Cortex of kidney (tissue), 1 donor: ENCODE measurements around the gene ZBTB48.

Experiments
- DNase-seq: peaks from one replicate; lab custom pipeline; 2025; lab: John Stamatoyannopoulos, UW

ZBTB48 gene

DNA sequence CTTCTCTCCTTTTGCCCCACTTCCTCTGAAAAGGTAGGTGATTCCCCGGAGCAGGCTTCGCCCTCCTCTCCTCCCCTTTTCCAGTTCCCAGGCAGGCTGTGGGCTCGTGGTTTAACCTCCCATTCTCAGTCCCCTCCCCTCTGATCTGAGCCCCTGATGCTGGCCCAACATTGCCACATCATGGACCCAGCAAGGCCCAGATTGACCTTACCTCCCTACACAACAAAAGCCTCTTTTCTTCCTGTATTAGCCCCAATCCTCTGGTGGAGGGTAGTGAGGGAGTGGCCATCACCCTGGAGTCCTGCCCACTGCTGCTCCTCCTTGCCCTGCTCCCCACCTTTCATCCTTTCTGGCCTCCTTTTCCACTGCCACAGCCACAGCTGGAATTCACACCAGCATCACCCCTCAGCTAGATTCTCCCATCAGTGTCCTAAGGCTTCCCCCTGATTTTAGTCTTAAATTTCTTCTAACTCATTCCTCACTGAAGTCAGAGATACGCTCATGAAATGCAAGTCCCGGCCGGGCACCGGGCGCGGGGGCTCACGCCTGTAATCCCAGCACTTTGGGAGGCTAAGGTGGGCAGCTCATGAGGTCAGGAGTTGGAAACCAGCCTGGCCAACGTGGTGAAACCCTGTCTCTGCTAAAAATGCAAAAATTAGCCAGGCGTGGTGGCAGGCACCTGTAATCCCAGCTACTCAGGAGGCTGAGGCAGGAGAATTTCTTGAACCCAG, 7.0 kb upstream of the ZBTB48 start:
- no peak for DNase-seq

DNA sequence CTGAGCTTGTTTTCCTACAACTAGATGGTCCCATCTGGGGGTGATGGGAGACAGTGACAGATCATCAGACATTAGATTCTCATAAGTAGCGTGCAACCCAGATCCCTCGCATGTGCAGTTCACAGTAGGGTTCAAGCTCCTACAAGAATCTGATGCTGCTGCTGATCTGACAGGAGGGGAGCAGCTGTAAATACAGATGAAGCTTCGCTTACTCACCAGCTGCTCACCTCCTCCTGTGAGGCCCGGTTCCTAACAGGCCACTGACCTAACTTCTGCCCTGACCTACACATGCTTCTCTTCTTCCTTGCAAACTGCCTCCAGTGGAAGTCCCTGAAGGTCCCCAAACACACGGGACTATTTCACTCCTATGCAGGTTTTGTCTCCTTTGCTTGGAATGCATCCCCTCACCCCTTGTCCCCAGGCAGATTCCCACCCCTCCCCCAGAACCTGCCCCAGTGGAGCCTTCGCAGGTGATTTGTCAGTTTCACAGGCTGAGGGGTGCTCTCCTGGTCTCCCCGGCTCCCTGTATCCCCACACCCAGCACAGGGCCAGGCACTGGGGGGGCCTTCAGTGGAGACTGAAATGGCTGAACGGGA, 5.7 kb upstream of the ZBTB48 start:
- no peak for DNase-seq

DNA sequence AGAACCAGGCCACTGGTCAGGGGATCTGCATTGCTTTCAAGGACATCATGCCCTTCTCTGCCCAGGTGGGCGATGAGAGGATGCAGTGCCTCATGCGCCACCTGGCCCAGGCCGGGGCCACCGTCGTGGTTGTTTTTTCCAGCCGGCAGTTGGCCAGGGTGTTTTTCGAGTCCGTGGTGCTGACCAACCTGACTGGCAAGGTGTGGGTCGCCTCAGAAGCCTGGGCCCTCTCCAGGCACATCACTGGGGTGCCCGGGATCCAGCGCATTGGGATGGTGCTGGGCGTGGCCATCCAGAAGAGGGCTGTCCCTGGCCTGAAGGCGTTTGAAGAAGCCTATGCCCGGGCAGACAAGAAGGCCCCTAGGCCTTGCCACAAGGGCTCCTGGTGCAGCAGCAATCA, 5.0 kb upstream of the ZBTB48 start:
- no peak for DNase-seq

DNA sequence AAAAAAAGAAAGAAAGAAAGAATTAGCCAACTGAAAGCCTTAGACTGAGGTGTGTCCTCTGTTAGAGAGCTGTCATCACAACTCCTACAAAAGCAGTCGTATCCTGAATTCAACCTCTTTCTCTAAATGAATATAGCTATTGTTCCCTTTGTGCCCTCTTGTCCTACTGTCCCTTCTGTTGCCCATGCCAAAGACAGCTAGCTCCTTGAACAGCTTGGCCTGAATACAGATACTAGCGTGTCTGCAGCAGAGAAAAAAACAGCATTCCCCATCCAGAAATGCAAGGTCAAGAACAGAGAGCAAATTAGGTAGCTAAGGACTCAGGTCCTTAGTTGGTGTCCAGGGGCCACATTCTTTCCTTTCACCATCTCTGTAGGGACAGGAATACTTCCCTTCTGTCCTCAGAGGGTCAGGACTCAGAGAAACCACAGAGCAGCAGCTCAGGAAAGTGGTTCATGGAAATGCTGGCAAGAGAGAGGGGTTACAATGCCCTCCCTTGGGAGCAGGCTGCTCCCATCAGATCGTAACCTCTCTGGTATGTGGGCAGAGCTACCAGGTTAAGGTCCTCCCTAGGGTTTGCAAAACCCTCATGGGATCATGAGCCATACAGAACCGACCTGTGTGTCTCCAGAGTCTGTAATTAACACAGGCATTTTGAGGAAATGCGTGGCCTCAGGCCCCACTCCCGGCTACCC, 1.8 kb upstream of the ZBTB48 start:
- DNase-seq: no peak

DNA sequence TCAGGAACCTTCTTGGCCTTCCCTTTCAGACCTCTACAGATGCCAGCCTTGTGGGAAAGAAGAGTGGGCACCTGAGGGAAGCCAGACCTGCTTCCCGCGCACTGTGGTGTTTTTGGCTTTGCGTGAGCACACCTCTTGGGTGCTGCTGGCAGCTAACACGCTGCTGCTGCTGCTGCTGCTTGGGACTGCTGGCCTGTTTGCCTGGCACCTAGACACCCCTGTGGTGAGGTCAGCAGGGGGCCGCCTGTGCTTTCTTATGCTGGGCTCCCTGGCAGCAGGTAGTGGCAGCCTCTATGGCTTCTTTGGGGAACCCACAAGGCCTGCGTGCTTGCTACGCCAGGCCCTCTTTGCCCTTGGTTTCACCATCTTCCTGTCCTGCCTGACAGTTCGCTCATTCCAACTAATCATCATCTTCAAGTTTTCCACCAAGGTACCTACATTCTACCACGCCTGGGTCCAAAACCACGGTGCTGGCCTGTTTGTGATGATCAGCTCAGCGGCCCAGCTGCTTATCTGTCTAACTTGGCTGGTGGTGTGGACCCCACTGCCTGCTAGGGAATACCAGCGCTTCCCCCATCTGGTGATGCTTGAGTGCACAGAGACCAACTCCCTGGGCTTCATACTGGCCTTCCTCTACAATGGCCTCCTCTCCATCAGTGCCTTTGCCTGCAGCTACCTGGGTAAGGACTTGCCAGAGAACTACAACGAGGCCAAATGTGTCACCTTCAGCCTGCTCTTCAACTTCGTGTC, 995 bp upstream of the ZBTB48 start:
- no peak for DNase-seq

DNA sequence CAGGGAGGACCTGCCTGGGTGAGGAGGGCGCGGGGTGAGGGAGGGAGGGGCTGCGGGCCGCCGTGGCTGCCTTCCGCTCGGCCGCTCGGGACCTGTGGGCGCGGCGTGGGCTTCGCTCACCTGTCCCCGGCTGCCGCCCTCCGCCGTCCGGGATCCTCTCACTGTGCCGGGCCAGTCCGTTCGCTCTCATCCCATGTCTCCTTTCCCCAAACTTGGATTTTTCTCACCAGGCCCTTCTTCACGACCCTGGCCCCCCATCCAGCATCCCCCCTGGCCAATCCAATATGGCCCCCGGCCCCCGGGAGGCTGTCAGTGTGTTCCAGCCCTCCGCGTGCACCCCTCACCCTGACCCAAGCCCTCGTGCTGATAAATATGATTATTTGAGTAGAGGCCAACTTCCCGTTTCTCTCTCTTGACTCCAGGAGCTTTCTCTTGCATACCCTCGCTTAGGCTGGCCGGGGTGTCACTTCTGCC, 362 bp downstream of the ZBTB48 start:
- DNase-seq: no peak

DNA sequence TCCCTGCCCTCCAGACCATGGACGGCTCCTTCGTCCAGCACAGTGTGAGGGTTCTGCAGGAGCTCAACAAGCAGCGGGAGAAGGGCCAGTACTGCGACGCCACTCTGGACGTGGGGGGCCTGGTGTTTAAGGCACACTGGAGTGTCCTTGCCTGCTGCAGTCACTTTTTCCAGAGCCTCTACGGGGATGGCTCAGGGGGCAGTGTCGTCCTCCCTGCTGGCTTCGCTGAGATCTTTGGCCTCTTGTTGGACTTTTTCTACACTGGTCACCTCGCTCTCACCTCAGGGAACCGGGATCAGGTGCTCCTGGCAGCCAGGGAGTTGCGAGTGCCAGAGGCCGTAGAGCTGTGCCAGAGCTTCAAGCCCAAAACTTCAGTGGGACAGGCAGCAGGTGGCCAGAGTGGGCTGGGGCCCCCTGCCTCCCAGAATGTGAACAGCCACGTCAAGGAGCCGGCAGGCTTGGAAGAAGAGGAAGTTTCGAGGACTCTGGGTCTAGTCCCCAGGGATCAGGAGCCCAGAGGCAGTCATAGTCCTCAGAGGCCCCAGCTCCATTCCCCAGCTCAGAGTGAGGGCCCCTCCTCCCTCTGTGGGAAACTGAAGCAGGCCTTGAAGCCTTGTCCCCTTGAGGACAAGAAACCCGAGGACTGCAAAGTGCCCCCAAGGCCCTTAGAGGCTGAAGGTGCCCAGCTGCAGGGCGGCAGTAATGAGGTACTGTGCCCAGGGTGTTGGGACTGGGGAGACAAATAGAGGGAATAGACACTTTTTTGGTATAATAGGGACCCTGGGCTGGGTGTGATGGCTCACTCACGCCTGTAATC, 1.0 kb downstream of the ZBTB48 start:
- no peak for DNase-seq

DNA sequence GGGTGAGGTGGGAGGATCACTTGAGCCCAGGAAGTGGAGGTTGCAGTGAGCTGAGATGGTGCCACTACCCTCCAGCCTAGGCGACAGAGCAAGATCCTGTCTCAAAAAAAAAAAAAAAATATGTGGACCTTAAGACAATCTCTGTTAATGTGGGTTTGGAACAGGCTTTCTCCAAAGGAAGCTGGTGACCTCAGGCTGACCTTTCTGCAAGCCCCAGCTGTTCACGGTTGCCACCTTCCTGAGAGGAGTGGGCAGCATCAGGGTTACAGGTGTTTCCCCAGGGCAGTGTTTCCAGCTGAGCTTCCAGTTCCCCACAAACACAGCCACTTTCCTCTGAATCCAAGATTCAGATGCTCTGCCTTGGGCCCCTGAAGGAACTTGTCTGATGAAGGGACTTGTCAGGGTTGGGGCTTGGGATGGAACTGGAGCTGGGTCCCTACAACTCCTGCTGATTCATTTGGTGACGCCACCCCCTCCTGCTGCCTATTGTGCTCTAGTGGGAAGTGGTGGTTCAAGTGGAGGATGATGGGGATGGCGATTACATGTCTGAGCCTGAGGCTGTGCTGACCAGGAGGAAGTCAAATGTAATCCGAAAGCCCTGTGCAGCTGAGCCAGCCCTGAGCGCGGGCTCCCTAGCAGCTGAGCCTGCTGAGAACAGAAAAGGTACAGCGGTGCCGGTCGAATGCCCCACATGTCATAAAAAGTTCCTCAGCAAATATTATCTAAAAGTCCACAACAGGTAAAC, 1.9 kb downstream of the ZBTB48 start:
- no peak for DNase-seq

DNA sequence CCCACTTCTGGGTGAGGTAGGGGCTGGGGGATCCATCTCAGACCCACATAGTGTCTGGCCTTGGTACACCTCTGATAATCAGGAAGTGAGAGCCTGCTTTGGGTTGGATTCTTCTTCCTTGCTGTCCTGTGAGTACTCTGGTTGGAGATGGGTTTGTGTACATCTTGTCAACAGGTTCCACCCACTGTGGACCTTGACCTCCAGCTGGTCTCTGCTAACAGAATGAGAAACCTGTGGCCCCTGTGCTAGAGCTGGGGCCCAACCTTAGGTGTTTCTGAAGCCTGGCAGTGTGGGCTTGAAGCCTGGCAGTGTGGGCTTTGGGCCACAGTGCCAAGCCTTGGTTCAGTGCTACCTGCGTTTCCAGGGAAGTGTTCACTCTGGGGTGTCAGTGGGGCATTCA, 2.6 kb downstream of the ZBTB48 start:
- DNase-seq: no peak

DNA sequence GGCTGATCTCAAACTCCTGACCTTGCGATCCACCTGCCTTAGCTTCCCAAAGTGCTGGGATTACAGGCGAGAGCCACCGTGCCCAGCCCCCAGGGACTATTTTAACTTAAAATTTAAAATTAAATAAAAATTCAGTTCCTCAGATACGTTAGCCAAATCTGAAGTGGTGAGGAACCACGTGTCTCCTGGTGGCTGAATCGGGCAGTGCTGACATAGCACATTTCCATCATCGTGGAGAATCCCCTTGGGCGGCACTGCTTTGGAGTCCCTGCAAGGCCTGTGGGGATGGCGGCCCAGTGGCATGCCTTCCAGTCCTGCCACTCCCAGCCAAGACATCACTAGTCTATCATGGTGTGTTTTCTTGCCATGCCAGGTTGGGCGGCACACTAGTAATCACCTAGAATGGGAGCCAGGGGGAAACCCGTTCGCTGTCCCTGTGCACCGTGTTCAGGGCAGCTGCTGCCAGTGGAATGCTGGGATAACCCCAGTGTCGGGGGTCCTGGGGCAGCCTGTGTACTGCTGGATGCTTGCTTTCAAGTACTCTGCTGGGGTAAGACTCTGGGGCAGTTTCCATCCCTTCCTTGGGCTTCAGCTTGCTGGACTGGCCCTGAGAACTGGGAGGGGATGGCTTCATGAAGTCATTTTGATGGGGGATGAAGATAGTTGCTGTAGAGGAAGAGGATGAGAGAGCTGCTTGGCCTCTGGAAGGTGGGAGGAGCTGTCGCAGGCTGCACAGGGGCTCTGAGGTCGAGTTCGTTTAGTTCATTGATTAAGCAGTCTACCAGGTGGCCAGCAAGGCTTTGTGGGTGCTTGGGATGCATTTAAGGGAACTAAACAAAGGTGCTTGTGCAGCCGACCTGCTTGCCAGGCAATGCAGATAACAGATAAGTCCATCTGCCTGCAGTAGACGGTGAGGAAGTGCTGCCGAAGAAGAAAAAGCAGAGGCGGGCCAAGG, 4.6 kb downstream of the ZBTB48 start:
- no peak for DNase-seq

DNA sequence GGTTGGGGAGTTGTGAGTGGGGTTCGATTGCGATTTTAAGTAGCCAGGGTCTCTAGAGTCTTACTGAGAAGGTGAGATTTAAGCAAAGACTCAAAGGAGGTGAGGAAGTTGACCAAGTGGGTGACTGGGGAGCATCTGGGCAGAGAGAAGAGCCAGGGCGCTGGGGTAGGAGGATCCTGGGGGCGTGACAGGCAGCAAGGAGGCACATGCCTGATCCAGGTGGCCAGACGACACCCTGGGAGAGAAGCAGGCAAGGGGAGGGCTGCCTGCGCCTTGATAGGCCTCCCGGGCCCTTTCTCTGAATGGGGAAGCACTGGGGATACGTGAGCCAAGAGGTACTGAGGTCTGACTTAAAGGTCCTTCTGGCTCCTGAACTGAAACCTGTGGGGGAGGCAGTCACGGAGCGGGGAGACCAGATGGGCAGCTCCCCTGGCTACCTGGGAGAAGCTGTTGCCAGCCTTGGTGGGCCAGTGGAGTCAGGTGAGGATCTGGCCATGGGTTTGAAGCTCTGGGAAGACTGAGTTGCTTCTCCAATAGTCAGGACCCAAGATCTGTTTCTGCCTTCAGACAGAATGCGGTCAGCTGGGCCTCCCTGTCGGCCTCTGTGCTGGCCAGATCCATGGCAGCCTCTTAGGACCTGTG, 5.4 kb downstream of the ZBTB48 start:
- DNase-seq: no peak

DNA sequence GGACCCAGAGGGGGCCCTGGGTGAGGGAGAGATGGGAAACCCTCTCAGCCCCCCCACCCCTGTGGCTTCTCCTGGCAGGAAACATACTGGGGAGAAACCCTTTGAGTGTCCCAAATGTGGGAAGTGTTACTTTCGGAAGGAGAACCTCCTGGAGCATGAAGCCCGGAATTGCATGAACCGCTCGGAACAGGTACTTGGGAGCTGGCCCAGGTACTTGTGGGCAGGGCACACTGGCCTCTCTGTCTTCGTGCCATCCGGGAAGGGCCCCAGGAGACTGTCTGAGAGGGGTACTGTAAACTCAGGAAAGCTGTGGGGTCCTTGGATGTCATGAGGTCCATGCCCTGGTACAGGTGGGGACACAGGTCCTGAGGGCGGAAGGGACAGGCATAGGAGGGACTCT, 6.0 kb downstream of the ZBTB48 start:
- DNase-seq: no peak

DNA sequence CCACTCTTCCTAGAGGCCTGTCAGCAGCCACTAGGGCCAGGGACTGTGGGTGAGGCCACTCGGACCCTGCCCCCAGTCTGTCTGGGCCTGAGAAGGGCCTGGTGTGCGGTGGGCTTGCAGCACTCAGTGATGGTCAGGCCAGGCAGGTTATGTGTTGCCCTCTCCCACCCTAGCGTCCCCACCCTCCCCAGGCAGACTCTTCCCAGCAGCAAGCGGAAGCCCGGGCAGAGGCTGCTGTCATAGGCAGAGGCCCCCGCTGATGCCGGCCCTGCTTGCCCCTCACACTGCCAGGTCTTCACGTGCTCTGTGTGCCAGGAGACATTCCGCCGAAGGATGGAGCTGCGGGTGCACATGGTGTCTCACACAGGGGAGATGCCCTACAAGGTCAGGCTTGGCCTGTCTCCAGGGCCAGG, 6.6 kb downstream of the ZBTB48 start:
- DNase-seq: no peak

DNA sequence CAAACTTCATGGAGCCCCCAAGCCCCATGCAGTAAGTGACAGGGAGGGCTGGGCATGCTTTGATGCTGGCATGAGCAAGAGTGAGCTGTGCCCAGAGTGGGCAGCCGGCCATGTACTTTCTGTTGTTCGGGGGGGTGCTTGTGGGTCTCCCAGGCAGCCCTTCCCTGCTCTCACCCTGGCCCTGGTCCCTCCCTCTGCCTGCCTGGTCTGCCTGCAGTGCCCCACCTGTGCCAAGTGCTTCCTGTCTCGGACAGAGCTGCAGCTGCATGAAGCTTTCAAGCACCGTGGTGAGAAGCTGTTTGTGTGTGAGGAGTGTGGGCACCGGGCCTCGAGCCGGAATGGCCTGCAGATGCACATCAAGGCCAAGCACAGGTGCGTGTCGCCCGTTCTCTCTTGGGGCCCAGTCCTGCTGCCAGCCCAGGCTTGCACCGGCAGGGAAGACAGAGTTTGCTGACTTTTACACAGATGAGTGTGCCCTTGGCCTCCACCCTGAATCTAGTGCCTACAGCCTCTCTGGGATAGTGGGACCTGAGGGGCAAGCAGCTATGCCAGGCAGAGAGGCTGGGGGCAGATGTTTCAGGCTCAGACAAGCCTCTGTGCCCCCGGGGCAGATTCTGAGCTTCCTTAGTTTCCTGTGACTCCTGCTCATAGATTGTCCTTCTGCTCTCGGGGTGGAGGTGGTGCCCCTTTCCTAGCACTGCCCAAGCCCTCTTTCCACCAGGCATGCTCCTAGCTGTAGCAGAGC, 7.6 kb downstream of the ZBTB48 start:
- DNase-seq: no peak

DNA sequence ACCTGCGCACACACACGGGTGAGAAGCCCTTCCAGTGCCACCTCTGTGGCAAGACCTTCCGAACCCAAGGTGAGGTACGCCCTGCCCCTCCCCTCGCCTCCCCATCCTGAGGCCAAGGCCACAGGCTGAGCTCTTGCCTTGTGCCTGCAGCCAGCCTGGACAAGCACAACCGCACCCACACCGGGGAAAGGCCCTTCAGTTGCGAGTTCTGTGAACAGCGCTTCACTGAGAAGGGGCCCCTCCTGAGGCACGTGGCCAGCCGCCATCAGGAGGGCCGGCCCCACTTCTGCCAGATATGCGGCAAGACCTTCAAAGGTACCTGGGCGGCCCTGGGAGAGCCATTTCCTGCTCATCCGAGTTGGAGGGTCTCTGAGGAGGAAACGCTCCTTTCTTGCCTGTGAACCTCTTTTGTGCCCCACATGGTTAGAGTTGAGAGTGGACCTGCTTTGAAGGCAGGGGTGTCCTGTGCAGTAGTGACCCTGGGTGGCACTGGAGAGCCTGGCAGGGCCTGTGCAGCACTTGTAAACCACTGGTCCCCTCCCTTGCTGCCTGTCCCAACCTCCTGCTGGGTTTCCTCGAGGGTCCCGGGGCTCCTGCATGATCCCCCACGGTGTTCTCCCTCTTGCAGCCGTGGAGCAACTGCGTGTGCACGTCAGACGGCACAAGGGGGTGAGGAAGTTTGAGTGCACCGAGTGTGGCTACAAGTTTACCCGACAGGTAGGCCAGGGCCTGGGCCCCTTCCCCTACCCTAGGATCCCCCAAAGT, 8.5 kb downstream of the ZBTB48 start:
- no peak for DNase-seq

DNA sequence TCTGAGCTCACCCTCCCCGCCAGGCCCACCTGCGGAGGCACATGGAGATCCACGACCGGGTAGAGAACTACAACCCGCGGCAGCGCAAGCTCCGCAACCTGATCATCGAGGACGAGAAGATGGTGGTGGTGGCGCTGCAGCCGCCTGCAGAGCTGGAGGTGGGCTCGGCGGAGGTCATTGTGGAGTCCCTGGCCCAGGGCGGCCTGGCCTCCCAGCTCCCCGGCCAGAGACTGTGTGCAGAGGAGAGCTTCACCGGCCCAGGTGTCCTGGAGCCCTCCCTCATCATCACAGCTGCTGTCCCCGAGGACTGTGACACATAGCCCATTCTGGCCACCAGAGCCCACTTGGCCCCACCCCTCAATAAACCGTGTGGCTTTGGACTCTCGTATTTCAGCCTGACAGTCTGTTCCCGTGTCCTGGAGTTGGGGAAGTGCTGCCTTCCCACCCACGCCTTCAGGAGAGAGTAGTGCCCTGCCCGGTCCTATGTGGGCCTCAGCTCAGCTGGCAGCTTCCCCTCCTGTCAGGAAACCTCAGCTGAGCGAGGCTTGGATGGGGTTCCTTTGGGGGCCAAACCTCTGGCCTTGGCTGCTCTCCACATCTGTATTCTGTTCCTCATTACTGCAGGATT, 9.2 kb downstream of the ZBTB48 start:
- no peak for DNase-seq

DNA sequence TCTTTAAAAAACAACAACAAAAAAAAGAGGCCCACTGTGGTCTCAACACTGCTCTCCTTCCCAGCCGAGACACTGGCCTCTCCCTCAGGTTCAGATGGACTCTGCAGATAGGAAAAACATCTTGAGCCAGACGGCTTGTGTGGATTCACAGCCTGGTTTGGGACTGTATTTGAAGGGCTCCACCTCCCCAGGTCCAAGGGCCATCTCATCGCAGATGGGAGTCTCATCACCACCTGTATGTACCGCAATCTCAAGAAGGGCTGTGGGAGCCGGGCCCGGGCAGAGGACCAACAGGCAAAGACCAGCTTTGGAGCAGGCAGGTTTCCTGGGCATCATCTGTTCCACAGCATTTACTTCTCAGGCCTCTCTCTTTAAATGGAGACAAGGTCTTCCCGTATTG, 10.3 kb downstream of the ZBTB48 start:
- no peak for DNase-seq
